DND-41 (cell line): ENCODE data around the gene KCNIP1.

Source experiments
- EZH2 ChIP-seq: IDR thresholded peaks from 3 replicates; pipeline ENCODE4 v1.6.1; 2012; ENCODE audit warnings: borderline replicate concordance, low read depth, mild to moderate bottlenecking, moderate library complexity, low read length, inconsistent platforms; ENCODE audit not compliant: severe bottlenecking
- TF ChIP-seq, protein P1 (sequence below): IDR thresholded peaks from 2 replicates; pipeline ENCODE4 v1.5.1; 2012; ENCODE audit warnings: borderline replicate concordance, low read length, moderate library complexity, mild to moderate bottlenecking; ENCODE audit not compliant: poor library complexity, severe bottlenecking; ENCODE audit errors: extremely low read depth

DNA sequence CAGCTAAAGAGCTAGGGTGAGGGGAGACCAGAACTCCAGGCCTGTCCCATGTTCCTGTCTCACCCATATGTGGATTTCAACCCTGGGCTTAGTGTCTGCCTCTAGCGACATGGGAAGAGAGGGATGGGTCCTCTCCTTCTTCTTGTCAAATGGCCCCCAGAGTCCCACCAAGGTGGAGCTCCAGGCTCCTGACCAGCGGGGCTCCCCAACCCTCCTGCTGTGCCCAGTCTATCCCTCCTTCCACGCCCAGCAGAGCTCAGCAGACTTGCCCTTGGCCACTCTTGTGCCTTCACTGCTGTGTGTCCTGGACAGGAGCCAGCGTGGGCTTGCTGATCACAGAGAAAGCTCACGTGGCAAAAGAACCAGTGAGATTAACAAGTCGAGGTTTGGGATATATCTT lies 156.7 kb downstream of the KCNIP1 start:
- TF ChIP-seq, protein P1, sequence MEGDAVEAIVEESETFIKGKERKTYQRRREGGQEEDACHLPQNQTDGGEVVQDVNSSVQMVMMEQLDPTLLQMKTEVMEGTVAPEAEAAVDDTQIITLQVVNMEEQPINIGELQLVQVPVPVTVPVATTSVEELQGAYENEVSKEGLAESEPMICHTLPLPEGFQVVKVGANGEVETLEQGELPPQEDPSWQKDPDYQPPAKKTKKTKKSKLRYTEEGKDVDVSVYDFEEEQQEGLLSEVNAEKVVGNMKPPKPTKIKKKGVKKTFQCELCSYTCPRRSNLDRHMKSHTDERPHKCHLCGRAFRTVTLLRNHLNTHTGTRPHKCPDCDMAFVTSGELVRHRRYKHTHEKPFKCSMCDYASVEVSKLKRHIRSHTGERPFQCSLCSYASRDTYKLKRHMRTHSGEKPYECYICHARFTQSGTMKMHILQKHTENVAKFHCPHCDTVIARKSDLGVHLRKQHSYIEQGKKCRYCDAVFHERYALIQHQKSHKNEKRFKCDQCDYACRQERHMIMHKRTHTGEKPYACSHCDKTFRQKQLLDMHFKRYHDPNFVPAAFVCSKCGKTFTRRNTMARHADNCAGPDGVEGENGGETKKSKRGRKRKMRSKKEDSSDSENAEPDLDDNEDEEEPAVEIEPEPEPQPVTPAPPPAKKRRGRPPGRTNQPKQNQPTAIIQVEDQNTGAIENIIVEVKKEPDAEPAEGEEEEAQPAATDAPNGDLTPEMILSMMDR: no peak
- TF ChIP-seq EZH2: no peak
